ENCODE data around the gene STKLD1. TPM values are rescaled to one million over a fixed set of nuclear protein-coding genes. Genes with fewer than 3 reads are reported as not detected.

STKLD1 gene
- total and polyA plus RNA-seq, 2 donors (not counting 1 experiment from before 2014, with no cell fraction given) = 0.18 to 1.1 TPM

DNA sequence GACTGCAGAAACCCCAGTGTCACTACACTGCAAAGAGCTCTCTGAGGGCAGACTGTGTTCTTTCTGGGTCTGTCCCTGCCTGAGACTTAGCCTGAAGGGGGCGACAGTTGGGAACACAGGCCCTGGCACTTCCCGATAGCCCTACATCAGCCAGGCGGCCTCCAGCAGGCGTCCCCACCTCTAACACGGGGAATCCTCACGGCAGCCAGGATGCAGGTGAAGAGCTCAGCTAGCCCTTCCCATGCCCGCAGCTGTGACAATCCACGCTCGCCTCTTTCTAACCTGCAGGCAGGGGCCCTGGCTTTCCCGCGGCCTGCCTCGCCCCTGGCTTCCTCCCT is 34.1 kb upstream of the STKLD1 start:
- H3K4me1 Mint-ChIP-seq = peaks cover 53% of the 10 kb centered on the region
- H3K27ac Mint-ChIP-seq = peak overlapping the region; percentile 83
- Histone ChIP-seq H3K4me2 (replicated peaks; ENCODE audit: low read depth, low read length, poor library complexity, severe bottlenecking) (peak overlapping the region; percentile 67), H3K79me2 (ENCODE audit: control insufficient read depth, insufficient read depth, low read length) (peaks cover 34% of the 10 kb centered on the region), H4K20me1 (ENCODE audit: control insufficient read depth, insufficient read depth, low read length, poor library complexity, severe bottlenecking) (peaks cover 5% of the 10 kb centered on the region), H3K27me3 (replicated peaks in 1 of 4; ENCODE audit: control extremely low read depth in 1 of 4, control insufficient read depth in 3 of 4, insufficient read depth in 4 of 4, low read length in 3 of 4) (no peaks in the 10 kb centered on the region), H3K9me3 (ENCODE audit: control extremely low read depth in 1 of 3, control insufficient read depth in 2 of 3, insufficient read depth in 1 of 3, low read length in 2 of 3) (peaks cover 0 to 9% (median 3%) of the 10 kb centered on the region in 3 donors), H3K4me1 (ENCODE audit: control insufficient read depth in 2 of 2, insufficient read depth in 2 of 2, low read length in 2 of 2) (peaks cover 38 to 54% of the 10 kb centered on the region in 2 donors), H3K27ac (ENCODE audit: low read length in 2 of 2) (peak overlapping the region; percentile 75), H2AFZ (ENCODE audit: insufficient read depth, low read depth, low read length, poor library complexity, severe bottlenecking) (no peak overlapping the region), H3K4me3 (ENCODE audit: control extremely low read depth in 1 of 5, extremely low read depth in 1 of 5, insufficient read depth in 1 of 5, low read depth in 2 of 5, low read length in 4 of 5) (no peak overlapping the region), H3K9ac (ENCODE audit: low read length) (no peak overlapping the region), H3K36me3 (replicated peaks in 1 of 2; ENCODE audit: control extremely low read depth in 1 of 2, control insufficient read depth in 1 of 2, extremely low read depth in 1 of 2, insufficient read depth in 2 of 2, low read length in 1 of 2) (peaks cover 0 to 58% of the 10 kb centered on the region in 2 experiments)
- no peaks in the 10 kb centered on the region for H3K27me3 Mint-ChIP-seq
- no peaks in the 10 kb centered on the region for H3K9me3 Mint-ChIP-seq (ENCODE audit: insufficient read depth)
- WGBS (ENCODE audit: insufficient coverage) = 96% methylated on average over 12 of the region's 12 CpGs
- ChIA-PET CTCF (no interaction called here), POLR2A (no interaction called here)
- no peak for DNase-seq
- H3K4me3 Mint-ChIP-seq = peak overlapping the region; percentile 23
- ATAC-seq (ENCODE audit: low read depth) = no peak
- intact Hi-C loops (cut with micrococcal nuclease) = no loop called here
- TF ChIP-seq, protein P1, sequence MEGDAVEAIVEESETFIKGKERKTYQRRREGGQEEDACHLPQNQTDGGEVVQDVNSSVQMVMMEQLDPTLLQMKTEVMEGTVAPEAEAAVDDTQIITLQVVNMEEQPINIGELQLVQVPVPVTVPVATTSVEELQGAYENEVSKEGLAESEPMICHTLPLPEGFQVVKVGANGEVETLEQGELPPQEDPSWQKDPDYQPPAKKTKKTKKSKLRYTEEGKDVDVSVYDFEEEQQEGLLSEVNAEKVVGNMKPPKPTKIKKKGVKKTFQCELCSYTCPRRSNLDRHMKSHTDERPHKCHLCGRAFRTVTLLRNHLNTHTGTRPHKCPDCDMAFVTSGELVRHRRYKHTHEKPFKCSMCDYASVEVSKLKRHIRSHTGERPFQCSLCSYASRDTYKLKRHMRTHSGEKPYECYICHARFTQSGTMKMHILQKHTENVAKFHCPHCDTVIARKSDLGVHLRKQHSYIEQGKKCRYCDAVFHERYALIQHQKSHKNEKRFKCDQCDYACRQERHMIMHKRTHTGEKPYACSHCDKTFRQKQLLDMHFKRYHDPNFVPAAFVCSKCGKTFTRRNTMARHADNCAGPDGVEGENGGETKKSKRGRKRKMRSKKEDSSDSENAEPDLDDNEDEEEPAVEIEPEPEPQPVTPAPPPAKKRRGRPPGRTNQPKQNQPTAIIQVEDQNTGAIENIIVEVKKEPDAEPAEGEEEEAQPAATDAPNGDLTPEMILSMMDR (IDR thresholded peaks at IDR 0.05) = no peak
- no peak for TF ChIP-seq EZH2 (IDR thresholded peaks at IDR 0.05; ENCODE audit: borderline replicate concordance, insufficient read depth, low read depth, low read length, poor library complexity, severe bottlenecking)

DNA sequence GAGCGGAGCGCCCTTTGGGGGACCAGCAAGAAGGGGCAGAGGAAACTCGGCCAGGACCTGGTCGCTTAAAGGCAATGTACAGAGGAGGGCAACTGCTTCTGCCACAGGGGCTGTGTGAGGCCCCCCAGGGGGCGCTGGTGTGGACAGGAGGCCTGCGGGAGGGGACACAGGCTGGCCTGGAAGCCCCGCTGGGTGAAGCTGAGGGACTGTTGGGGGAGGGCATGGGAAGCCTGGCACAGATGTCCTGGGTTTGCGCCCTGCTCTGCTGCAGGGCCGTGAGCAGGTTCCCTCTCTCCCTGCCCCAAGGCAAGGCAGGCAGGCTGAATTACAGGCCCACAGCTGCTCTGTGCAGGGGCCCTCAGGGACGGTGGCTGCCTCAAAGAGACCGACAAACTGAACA is 33.6 kb upstream of the STKLD1 start:
- Mint-ChIP-seq H3K9me3 (ENCODE audit: insufficient read depth) (no peaks in the 10 kb centered on the region), H3K27ac (no peak overlapping the region), H3K4me3 (no peak overlapping the region), H3K4me1 (peaks cover 52% of the 10 kb centered on the region), H3K27me3 (no peaks in the 10 kb centered on the region)
- peaks cover 0 to 9% (median 3%) of the 10 kb centered on the region in 3 donors for H3K9me3 ChIP-seq (ENCODE audit: control extremely low read depth in 1 of 3, control insufficient read depth in 2 of 3, insufficient read depth in 1 of 3, low read length in 2 of 3)
- peaks cover 38% of the 10 kb centered on the region for H3K79me2 ChIP-seq (ENCODE audit: control insufficient read depth, insufficient read depth, low read length)
- no peak overlapping the region for H3K4me3 ChIP-seq (ENCODE audit: control extremely low read depth in 1 of 5, extremely low read depth in 1 of 5, insufficient read depth in 1 of 5, low read depth in 2 of 5, low read length in 4 of 5)
- peaks cover 0 to 58% of the 10 kb centered on the region in 2 experiments for H3K36me3 ChIP-seq (replicated peaks in 1 of 2; ENCODE audit: control extremely low read depth in 1 of 2, control insufficient read depth in 1 of 2, extremely low read depth in 1 of 2, insufficient read depth in 2 of 2, low read length in 1 of 2)
- H3K4me2 ChIP-seq (replicated peaks; ENCODE audit: low read depth, low read length, poor library complexity, severe bottlenecking) = no peak overlapping the region
- TF ChIP-seq, protein P1 (IDR thresholded peaks at IDR 0.05) = peak; percentile 21
- no peak for TF ChIP-seq EZH2 (IDR thresholded peaks at IDR 0.05; ENCODE audit: borderline replicate concordance, insufficient read depth, low read depth, low read length, poor library complexity, severe bottlenecking)
- no peak overlapping the region for H3K9ac ChIP-seq (ENCODE audit: low read length)
- ATAC-seq (ENCODE audit: low read depth) = no peak
- no peak overlapping the region for H2AFZ ChIP-seq (ENCODE audit: insufficient read depth, low read depth, low read length, poor library complexity, severe bottlenecking)
- ChIA-PET CTCF (no interaction called here), POLR2A (no interaction called here)
- WGBS (ENCODE audit: insufficient coverage) = 77% methylated on average over 11 of the region's 11 CpGs
- no peak for DNase-seq
- H3K4me1 ChIP-seq (ENCODE audit: control insufficient read depth in 2 of 2, insufficient read depth in 2 of 2, low read length in 2 of 2) = peaks cover 38 to 55% of the 10 kb centered on the region in 2 donors
- intact Hi-C loops (cut with micrococcal nuclease) = no loop called here
- H3K27me3 ChIP-seq (replicated peaks in 1 of 4; ENCODE audit: control extremely low read depth in 1 of 4, control insufficient read depth in 3 of 4, insufficient read depth in 4 of 4, low read length in 3 of 4) = no peaks in the 10 kb centered on the region
- H4K20me1 ChIP-seq (ENCODE audit: control insufficient read depth, insufficient read depth, low read length, poor library complexity, severe bottlenecking) = peaks cover 5% of the 10 kb centered on the region
- peak overlapping the region in 1 of 2 donors; percentile 11 for H3K27ac ChIP-seq (ENCODE audit: low read length in 2 of 2)
